ENCODE measurements around the gene SLC16A2.

DNA sequence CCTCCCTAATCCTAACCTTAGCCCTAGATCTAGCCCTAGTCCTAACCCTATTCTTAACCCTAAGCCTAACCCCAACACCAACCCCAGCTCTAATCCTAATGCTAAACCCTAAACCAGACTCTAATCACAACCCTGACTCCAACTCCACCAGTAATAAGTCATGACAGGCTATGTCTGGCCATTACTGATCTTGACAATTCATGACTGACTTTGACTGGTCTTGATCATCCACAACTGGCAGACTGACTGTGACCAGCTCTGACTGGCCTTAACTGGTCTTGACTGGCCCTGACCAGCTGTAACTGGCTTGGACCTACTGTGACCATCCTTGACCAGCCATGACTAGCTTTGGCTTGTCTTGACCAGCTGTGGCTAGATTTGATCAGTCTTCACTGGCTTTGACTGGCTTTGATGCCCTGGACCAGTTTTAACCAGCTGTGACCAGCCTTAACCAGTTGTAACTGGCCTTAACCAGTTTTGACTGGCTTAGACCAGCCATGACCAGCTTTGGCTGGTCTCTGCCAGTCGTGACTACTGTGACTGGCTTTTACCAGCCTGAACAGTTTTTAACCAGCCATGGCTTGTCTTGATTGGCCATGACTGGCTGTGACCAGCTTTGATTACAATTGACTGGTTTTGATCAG, 124.7 kb downstream of the SLC16A2 start:
- TF ChIP-seq, protein P1, sequence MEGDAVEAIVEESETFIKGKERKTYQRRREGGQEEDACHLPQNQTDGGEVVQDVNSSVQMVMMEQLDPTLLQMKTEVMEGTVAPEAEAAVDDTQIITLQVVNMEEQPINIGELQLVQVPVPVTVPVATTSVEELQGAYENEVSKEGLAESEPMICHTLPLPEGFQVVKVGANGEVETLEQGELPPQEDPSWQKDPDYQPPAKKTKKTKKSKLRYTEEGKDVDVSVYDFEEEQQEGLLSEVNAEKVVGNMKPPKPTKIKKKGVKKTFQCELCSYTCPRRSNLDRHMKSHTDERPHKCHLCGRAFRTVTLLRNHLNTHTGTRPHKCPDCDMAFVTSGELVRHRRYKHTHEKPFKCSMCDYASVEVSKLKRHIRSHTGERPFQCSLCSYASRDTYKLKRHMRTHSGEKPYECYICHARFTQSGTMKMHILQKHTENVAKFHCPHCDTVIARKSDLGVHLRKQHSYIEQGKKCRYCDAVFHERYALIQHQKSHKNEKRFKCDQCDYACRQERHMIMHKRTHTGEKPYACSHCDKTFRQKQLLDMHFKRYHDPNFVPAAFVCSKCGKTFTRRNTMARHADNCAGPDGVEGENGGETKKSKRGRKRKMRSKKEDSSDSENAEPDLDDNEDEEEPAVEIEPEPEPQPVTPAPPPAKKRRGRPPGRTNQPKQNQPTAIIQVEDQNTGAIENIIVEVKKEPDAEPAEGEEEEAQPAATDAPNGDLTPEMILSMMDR (IDR thresholded peaks at IDR 0.05) = no peak
- TF ChIP-seq POLR2A (IDR thresholded peaks at IDR 0.05) = no peak
